HG03066 (cell line): ENCODE data around the gene PARK7.

Experiments
- ATAC-seq: cut with Tn5 transposase; IDR thresholded peaks from one replicate; pipeline ENCODE4 v1.9.1; 2021; ENCODE audit warnings: low read depth; ENCODE audit not compliant: unreplicated experiment

The PARK7 gene

DNA sequence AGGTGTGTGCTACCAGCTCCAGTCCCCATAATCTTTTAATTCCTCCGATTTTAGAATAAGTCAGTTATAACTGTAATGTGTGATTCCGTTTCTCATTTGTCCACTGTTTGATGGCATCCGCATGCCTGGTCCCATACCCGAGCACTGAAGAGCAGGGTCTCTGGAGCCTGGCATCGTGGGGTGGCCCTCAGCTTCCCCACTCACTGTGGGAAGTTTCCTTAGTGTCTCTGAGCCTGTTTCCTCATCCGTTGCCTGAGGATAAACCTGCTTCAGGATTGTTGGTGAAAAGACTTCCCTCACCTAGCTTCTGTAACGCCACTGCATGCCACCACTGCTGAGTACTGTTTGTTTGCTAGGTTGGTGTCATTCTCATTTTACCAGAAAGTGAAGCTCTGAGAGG, 19.5 kb downstream of the PARK7 start:
- no peak for ATAC-seq

DNA sequence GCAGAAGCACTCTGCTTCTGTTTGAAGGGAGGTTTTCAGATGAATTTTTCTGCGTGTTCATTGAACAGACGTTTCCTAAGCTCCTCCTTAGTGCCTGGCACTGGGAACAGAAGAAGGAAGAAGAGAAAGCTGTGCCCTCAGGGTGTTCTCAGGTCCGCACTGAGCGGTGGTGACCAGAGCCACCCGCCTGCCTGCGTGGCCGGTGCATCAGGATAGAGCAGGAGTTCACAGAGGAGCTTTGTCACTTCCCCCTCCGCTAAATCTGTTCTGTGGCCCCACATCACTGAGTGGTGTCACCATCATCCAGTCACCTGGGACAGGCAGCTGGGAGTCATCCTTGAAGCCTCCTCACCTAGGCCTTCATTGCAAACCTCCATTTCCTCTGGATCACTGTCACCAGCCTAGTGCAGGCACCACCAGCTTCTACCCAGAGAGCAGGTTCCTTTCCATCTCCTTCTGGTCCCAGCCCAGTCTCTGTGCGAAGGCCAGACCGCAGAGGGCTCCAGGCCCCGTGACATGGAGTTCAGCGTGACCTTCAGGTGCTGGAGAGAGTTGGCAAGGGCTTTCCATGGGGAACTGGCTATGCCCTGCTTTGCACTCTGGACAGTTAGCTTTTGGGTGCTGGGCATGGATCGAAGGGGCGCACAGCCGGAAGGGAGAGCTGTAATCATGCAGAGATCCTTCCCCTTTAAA, 21.7 kb downstream of the PARK7 start:
- ATAC-seq, result no peak

DNA sequence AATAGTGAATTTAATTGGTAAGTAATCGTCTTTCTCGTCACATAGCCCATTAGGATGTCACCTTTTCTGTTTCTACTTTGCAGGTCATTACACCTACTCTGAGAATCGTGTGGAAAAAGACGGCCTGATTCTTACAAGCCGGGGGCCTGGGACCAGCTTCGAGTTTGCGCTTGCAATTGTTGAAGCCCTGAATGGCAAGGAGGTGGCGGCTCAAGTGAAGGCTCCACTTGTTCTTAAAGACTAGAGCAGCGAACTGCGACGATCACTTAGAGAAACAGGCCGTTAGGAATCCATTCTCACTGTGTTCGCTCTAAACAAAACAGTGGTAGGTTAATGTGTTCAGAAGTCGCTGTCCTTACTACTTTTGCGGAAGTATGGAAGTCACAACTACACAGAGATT, 23.3 kb downstream of the PARK7 start:
- no peak for ATAC-seq

DNA sequence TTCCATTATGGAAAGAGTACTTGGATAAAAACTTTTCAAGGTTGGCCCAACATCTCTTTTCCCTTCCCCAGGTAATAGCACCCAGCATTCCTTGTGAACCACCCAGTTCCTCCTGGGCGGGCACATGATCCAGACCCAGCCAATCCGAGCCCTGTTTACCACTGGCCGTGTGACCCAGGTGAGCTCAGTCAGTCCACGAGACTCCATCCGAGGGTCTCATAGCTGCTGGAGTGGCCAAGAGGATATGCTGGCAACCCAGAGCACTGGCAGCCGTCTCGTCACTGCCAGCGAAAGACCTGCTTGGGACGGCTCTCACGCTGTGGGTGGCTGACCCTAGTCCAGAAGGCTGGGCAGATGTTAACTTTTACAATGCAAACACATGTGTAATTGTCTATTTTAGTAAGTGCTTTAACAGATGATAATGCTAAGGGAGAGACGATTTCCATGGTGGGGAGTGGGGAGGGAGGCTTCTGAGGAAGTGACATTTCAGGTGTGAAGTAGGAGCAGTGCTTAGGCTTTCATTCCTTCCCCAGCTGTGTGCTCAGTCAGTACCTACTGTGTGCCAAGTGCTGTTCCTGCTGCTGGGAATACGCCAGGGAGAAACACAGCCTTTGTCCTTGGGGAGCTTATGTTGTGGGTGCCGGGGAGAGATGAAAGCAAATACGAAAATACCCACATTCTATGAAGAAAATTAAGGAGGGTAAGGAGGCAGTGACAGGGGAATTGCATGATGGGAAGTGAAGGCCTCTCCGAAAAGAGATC, 24.5 kb downstream of the PARK7 start:
- ATAC-seq, result no peak

DNA sequence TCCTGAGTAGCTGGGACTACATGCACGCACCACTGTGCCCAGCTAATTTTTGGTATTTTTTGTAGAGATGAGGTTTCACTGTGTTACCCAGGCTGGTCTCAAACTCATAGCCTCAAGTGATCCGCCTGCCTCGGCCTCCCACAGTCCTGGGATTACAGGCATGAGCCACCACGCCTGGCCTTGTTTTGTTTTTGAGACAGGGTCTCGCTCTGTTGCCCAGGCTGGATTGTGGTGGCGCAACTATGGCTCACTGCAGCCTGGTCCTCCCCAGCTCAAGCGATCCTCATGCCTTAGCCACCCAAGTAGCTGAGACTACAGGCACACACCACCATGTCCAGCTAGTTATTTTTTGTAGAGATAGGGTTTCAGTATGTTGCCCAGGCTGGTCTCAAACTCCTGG, 26.0 kb downstream of the PARK7 start:
- ATAC-seq, result no peak

DNA sequence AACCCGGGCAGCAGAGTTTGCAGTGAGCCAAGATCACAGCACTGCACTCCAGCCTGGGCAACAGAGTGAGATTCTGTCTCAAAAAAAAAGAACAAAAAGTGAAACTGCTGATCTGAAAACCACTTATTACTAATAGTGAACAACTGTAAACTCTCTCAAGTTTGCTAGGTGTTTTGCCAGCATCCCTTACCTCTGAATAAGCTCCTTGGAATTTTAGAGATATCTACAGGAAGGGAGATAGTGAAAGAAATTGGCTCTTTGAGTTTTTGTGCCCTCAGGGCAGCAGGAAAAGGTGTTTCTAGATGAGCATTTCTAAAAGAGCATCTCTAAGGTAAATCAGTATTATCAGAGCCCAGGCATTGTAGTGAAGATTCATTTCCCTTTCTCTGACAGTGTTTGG, 27.1 kb downstream of the PARK7 start:
- ATAC-seq, result no peak

DNA sequence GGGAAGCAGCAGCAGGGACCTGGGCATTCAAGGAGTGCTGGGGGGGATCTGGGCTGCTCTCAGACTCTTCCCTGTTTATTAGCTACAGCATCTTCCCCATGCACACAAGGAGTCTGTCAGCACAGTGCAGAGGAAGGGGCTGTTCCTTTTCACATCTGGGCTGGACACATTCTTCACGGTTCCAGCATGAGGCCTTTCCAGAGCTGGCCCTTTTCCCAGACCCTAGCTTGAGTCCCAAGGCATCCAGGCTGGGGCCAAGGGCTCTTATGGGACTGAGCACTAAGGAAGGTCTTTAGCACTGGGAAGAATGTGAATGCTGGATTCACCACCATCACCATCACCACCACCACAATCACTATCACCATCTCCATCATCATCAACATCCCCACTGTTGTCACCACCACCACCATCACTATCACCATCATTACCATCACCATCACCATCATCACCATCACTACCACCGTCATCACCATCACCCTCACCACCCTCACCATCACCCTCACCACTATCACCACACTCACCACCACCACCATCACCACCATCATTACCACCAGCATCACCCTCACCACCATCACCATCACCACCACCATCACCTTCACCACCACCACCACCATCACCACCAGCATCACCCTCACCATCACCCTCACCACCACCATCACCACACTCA, 28.4 kb downstream of the PARK7 start:
- ATAC-seq, result no peak

DNA sequence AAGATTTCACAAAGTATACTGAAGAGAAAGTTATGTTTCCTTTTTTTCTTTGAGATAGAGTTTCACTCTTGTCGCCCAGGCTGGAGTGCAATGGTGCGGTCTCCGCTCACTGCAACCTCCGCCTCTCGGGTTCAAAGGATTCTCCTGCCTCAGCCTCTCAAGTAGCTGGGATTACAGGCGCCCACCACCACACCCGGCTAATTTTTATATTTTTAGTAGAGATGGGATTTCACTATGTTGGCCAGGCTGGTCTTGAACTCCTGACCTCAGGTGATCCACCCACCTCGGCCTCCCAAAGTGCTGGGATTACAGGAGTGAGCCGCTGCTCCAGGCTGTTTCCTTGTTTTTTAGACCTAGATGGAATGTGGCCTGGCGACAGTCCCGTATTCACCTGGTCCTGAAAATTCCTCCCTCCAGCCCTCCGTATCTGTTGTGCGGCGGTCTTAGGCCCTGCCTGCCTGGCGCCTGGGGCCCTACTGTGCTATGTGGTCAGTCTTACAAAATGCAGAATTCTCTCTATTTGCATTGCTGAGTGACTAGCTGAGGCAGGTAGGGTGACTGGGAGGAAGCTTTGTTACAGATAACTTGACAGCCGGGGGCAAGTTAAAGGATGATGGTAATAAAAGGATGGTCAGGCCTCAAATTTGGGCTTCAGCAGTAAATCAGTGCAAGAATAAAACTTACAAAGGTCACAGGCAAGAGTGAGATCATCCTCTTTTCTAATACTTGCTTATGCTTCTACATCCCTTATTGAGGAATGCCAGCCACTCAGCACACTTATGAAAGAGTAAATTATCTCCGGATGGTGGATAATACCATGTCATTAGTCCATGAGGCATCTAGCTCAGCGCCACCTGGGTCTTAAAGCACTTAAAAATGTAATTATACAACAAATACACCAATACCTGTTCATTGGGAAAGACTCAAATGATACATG, 30.3 kb downstream of the PARK7 start:
- no peak for ATAC-seq

DNA sequence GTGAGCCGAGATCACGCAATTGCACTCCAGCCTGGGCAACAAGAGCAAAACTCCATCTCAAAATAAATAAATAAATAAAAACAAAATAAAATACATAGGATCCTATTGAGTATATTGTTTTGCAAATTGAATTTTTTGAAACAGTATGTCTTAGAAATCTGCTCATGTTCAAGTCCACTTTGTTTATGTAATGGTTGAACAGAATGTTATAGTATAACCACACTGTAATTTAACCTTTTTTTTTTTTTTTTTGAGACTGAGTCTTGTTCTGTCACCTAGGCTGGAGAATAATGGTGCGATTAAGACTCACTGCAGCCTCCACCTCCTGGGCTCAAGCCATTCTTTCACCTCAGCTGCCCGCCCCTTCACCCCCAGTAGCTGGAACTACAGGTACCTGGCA, 31.4 kb downstream of the PARK7 start:
- ATAC-seq, result no peak

DNA sequence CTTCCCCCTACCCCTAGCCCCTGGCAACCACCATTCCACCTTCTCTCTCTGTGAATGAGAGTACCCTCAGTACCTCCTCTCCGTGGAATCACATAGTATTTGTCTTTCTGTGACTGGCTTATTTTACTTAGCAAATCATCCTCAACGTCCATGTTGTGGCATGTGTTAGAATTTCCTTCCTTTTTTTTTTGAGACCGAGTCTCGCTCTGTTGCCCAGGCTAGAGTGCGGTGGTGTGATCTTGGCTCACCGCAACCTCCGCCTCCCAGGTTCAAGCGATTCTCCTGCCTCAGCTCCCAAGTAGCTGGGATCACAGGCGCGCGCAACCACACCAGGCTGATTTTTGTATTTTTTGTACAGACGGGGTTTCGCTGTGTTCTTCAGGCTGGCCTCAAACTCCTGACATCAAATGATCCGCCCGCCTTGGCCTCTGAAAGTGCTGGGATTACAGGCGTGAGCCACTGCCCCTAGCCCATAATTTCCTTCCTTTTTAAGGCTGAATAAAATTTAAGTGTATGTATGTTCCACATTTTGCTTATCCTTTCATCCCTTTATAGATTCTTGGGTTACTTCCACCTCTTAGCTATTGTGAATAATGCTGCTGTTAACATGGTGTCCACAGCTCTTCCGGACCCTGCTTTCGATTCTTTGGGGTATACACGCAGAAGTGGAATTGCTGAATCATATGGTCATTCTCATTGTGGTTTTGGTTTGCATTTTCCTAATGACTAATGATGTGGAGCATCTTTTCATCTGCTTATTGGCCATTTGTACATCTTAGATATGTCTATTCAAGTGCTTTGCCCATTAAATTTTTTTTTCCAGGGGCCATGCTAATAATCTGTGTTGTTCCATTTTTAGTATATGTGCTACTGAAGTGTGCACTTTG, 32.3 kb downstream of the PARK7 start:
- ATAC-seq, result peak; percentile 70

DNA sequence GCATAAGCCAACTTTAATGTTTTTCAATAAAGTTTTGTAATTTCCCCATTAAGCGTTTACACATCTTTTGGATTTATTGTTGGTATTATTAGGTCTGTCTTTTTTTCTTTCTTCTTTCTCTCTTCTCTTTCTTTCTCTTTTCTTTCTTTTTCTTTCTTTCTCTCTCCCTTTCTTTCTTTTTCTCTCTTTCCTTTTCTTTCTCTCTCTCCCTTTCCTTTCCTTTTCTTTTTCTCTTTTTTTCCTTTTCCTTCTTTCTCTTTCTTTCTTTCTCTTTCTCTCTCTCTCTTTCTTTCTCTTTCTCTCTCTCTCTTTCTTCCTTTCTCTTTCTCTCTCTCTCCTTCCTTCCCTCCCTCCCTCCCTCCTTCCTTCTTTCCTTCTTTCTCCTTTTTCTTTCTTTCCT, 33.3 kb downstream of the PARK7 start:
- no peak for ATAC-seq

DNA sequence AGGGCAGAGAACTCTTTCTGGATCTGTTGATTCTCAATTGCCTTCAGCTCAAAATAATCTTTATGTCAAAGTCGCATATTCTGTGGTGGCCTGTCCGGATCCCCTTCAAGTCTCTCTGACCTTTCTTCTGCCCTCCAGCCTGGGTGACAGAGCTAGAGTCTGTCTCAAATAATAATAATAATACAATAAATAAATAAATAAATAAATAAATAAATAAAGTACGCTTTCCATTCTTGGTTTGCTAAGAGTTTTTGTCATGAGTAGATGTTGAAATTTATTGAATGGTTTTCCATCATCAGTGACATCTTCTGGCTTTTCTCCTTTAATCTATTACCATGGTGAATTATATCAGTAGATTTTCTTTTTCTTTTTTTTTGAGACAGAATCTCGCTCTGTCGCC, 33.9 kb downstream of the PARK7 start:
- ATAC-seq, result no peak

DNA sequence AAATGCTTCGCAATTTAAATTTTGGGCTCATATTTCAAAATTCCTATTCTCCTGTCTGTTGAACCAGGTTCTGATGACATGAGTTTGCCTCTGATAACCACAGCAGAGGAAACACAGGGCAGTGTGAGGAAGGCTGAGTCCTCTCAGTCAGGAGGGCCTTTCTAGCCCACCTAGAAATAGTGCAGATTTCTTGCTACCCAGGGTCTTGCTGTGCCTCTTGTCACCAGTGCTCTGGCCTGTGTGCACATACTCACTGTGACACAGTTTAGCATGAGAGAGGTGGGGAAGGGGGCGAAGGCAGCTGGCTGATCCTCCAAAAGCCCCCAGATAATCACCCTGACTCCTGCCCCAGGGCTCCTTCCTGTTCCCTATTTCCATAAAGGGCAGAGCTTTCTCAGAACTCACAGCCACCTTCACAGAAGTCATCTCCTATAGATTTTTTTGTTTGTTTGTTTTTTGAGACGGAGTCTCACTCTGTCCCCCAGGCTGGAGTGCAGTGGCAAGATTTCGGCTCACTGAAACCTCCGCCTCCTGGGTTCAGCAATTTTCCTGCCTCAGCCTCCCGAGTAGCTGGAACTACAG, 40.9 kb downstream of the PARK7 start:
- ATAC-seq, result no peak

DNA sequence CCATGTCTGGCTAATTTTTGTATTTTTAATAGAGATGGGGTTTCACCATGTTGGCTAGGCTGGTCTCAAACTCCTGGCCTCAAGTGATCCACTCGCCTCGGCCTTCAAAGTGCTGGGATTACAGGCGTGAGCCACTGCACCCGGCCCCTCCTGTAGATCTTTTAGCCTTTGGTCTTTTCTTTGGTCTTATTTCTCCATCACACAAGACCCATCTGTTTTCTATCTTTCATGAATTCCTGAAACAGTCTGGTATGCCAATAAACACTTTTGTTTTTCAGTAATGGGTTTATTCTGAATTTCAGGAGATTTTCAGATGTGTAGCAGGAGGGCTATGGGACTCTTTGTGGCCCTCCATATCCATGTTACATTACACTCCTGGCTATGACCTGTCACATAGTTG, 41.4 kb downstream of the PARK7 start:
- no peak for ATAC-seq

DNA sequence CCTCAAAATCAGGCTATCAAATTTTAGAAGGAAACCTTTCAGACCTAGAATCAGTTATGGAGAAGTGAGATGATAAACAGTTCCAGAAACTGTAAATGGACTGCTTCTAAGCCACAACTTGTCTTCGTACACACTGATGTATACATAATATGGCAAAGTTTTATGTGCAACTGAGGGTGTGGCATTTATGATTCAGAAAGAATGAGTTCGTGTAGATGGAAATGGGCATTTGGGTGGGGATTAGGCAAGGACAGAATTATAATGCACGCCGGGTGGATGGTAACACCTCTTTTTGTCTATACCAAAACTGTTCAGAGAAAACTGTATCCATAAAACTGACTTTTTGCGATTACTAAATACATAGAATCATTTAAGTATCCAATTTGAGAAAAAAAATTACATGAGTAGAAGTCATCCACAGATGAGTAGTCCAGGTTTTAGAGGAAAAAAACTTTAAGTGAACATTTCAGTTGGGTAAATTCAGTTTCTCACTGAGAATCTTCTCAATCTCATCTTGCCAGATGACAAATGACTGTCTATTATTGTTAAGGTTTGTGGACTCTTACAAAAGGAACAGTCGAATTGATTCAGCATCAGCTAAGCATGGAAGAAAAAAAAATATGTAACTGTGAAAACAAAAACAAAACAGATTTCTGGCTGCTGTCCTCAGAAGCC, 42.1 kb downstream of the PARK7 start:
- no peak for ATAC-seq

DNA sequence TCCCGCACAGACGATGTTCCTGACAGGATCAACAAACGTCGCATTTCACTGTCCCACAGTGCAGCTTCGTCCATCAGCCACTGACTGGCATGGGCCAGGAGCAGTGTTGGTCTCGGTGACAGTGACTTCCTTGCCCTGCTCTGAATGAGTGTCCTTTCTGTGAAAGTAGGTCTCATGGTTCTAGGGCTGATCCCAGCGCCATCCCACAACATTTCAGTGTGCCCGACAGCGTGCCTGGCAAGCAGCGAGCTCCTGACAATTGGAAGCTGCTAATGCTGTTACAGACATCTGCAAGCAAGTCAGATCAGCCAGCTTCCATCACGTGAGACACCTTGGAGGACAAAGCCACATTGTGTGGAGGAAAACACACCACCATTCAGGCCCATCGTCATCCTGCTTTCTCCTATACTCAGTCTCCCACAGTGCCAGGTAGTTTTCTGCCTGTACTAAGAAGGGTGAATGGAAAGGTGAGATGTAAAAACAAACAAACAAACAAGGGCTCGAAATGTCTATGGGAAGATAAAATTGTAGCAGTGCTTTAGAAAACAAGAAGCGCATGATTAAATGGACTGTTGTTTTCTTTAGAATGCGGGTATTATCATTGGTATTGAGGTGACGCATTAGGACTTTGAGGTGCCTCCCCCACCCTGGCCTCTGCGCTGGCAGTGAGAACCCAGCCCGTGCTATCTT, 42.7 kb downstream of the PARK7 start:
- ATAC-seq, result no peak

DNA sequence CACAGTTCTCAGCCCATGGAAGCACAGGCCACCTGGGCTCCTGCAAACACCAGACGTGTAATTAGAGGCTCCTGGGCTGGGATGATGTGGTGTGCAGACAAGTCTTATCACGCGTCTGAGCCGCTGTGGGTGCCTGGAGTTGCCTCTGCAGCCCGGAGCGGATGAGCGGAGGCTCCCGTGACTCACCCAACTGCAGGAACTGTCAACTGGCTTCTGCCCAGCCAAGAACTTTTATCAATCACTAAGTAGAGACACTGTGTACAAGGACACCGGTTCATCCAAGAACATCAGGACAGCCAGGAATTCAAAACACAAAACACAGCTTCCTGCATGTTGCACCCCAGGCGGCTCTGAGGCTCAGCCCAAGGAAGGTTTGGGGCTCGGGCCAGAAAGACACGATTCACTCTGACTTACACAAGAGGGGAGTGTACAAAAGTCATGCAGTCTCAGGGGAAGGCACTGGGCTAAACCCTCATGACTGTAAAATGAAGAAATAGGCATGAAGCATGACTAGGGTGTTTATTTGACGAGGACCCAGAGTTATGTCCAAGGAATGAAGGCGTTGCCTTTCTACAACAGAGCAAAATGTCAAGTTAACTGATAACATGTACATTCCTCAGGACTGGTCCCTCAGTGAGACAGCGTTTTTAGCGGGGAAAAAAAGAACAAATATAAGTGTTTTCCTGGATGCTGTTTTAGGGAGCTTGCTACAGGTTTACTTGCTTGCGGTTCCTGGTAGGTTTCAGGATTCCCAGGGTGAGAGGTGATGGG, 43.5 kb downstream of the PARK7 start:
- ATAC-seq, result no peak
